OCI-LY3 (cell line): ENCODE data around the gene CDH4.

Experiments used
- H2AFZ ChIP-seq: fragments of 200-600, 300-600 bp; shearing (Covaris generic); 2 replicates; pipeline ENCODE4 v1.6.0; 2014; ENCODE audit warnings: antibody characterized with exemption, low read depth, low read length
- H3K27ac ChIP-seq: fragments of 200-600, 300-600 bp; sonication (generic); 2 replicates; pipeline ENCODE4 v1.5.1; 2014; ENCODE audit warnings: mild to moderate bottlenecking, low read length, moderate library complexity, mixed read lengths
- H3K27me3 ChIP-seq: fragments of 200-600, 300-600 bp; sonication (generic); 2 replicates; pipeline ENCODE4 v1.6.1; 2014; ENCODE audit warnings: low read depth, low read length, mixed read lengths
- H3K36me3 ChIP-seq: fragments of 200-600, 300-600 bp; sonication (generic); replicated peaks from 2 replicates; pipeline ENCODE3; 2014; ENCODE audit warnings: low read depth, low read length, mixed read lengths
- H3K4me1 ChIP-seq: fragments of 300-600, 200-600 bp; sonication (generic); 2 replicates; pipeline ENCODE4 v1.6.1; 2014; ENCODE audit warnings: low read length, mixed read lengths
- H3K4me2 ChIP-seq: fragments of 200-600, 300-600 bp; sonication (generic); 2 replicates; pipeline ENCODE4 v1.6.1; 2014; ENCODE audit warnings: low read length, mixed read lengths
- H3K4me3 ChIP-seq: fragments of 300-600, 200-600 bp; sonication (generic); 2 replicates; pipeline ENCODE4 v1.5.1; 2014; ENCODE audit warnings: antibody characterized with exemption, mild to moderate bottlenecking, low read length, moderate library complexity
- H3K79me2 ChIP-seq: fragments of 300-600, 200-600 bp; shearing (Covaris generic); 2 replicates; pipeline ENCODE4 v1.6.1; 2014; ENCODE audit warnings: mild to moderate bottlenecking, low read length, mixed read lengths
- H3K9ac ChIP-seq: fragments of 300-600, 200-600 bp; shearing (Covaris generic); 2 replicates; pipeline ENCODE4 v1.6.0; 2014; ENCODE audit warnings: mild to moderate bottlenecking, low read length, moderate library complexity
- H3K9me3 ChIP-seq: fragments of 200-600, 300-600 bp; shearing (Covaris generic); 2 replicates; pipeline ENCODE4 v1.6.1; 2014; ENCODE audit warnings: low read length, mixed read lengths; ENCODE audit not compliant: insufficient read depth
- H4K20me1 ChIP-seq: fragments of 200-600, 300-600 bp; sonication (generic); 2 replicates; pipeline ENCODE4 v1.6.1; 2016; ENCODE audit warnings: low read length, mixed read lengths; ENCODE audit not compliant: insufficient read depth
- EZH2phosphoT487 ChIP-seq: fragments of 200-600 bp; shearing (Covaris generic); IDR thresholded peaks from 2 replicates; pipeline ENCODE4 v1.6.1; 2018; ENCODE audit warnings: antibody characterized with exemption, mixed run types, low read depth
- TF ChIP-seq, protein P1 (sequence below): fragments of 200-600, 300-600 bp; sonication (generic); IDR thresholded peaks from 2 replicates; pipeline ENCODE4 v1.5.1; 2014; ENCODE audit warnings: antibody characterized with exemption, low read length, low read depth

CDH4 gene

GRCh38 chr20:61814726-61815125, 562.7 kb downstream of the CDH4 start:
- no peak overlapping the region for H3K9ac ChIP-seq
- H4K20me1 ChIP-seq: no peaks in the 10 kb centered on the region
- peaks cover 10% of the 10 kb centered on the region; the same call in 1 of the 2 replicates for H3K27me3 ChIP-seq
- H2AFZ ChIP-seq: no peak overlapping the region
- H3K79me2 ChIP-seq: no peaks in the 10 kb centered on the region
- no peak for TF ChIP-seq EZH2phosphoT487
- H3K36me3 ChIP-seq: no peaks in the 10 kb centered on the region
- H3K4me2 ChIP-seq: no peak overlapping the region
- no peaks in the 10 kb centered on the region for H3K9me3 ChIP-seq
- H3K4me1 ChIP-seq: no peaks in the 10 kb centered on the region
- no peak overlapping the region for H3K27ac ChIP-seq
- H3K4me3 ChIP-seq: no peak overlapping the region

GRCh38 chr20:61815176-61815575, 563.1 kb downstream of the CDH4 start:
- peaks cover 10% of the 10 kb centered on the region; the same call in 1 of the 2 replicates for H3K27me3 ChIP-seq
- H3K9me3 ChIP-seq: no peaks in the 10 kb centered on the region
- no peak overlapping the region for H3K4me3 ChIP-seq
- no peak overlapping the region for H2AFZ ChIP-seq
- H3K9ac ChIP-seq: no peak overlapping the region
- no peaks in the 10 kb centered on the region for H3K4me1 ChIP-seq
- H3K4me2 ChIP-seq: no peak overlapping the region
- no peak overlapping the region for H3K27ac ChIP-seq
- no peaks in the 10 kb centered on the region for H4K20me1 ChIP-seq
- H3K36me3 ChIP-seq: no peaks in the 10 kb centered on the region
- TF ChIP-seq, protein P1, sequence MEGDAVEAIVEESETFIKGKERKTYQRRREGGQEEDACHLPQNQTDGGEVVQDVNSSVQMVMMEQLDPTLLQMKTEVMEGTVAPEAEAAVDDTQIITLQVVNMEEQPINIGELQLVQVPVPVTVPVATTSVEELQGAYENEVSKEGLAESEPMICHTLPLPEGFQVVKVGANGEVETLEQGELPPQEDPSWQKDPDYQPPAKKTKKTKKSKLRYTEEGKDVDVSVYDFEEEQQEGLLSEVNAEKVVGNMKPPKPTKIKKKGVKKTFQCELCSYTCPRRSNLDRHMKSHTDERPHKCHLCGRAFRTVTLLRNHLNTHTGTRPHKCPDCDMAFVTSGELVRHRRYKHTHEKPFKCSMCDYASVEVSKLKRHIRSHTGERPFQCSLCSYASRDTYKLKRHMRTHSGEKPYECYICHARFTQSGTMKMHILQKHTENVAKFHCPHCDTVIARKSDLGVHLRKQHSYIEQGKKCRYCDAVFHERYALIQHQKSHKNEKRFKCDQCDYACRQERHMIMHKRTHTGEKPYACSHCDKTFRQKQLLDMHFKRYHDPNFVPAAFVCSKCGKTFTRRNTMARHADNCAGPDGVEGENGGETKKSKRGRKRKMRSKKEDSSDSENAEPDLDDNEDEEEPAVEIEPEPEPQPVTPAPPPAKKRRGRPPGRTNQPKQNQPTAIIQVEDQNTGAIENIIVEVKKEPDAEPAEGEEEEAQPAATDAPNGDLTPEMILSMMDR: no peak
- no peak for TF ChIP-seq EZH2phosphoT487
- H3K79me2 ChIP-seq: no peaks in the 10 kb centered on the region

DNA sequence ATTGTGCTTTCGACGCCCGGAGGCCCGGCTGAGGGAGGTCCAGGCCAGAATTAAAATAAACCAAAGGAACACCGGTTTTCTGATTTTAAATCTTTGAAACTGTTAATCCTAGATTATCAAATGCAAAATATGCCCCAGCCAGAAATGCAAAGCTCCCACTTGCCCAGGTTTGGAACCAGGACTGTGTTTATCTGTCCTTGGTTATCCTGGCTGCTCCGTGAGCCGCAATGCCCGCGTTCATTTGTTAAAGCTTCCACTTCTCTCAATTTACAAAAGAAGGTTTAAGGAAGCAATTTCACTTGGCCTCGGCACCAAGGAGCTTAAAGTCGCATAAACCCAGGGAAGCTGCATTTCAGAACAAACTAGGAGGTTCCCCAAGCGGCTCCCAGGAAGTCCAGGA, 563.6 kb downstream of the CDH4 start:
- Histone ChIP-seq H3K27ac (no peak overlapping the region), H3K36me3 (no peaks in the 10 kb centered on the region), H3K79me2 (no peaks in the 10 kb centered on the region), H3K27me3 (peaks cover 10% of the 10 kb centered on the region; the same call in 1 of the 2 replicates), H2AFZ (no peak overlapping the region), H3K9ac (no peak overlapping the region), H3K4me3 (no peak overlapping the region), H3K9me3 (no peaks in the 10 kb centered on the region), H3K4me1 (no peaks in the 10 kb centered on the region), H3K4me2 (no peak overlapping the region), H4K20me1 (no peaks in the 10 kb centered on the region)
- no peak for TF ChIP-seq EZH2phosphoT487
- TF ChIP-seq, protein P1: no peak

- no peak overlapping the region for H3K27ac ChIP-seq
These were observed 564.8 kb downstream of the CDH4 start for GRCh38 chr20:61816606-61817460.

More at GRCh38 chr20:61816606-61817460, 564.8 kb downstream of the CDH4 start:
- no peaks in the 10 kb centered on the region for H3K4me1 ChIP-seq
- no peak overlapping the region for H2AFZ ChIP-seq
- no peaks in the 10 kb centered on the region for H3K9me3 ChIP-seq
- no peak for TF ChIP-seq EZH2phosphoT487
- TF ChIP-seq, protein P1: no peak
- H3K4me2 ChIP-seq: no peak overlapping the region
- H3K27me3 ChIP-seq: peaks cover 10% of the 10 kb centered on the region; the same call in 1 of the 2 replicates
- no peak overlapping the region for H3K9ac ChIP-seq
- no peak overlapping the region for H3K4me3 ChIP-seq
- no peaks in the 10 kb centered on the region for H4K20me1 ChIP-seq
- no peaks in the 10 kb centered on the region for H3K36me3 ChIP-seq
- no peaks in the 10 kb centered on the region for H3K79me2 ChIP-seq
